ENCODE data around the gene KCNA2.

The KCNA2 gene

GRCh38 chr1:110561596-110561995 lies 44.6 kb downstream of the KCNA2 start:
- Histone ChIP-seq H3K27ac (no peak overlapping the region), H3K36me3 (no peaks in the 10 kb centered on the region), H3K27me3 (ENCODE audit: insufficient read depth, low read depth, severe bottlenecking) (no peaks in the 10 kb centered on the region), H3K4me3 (ENCODE audit: low read depth, low read length) (no peak overlapping the region), H3K9me3 (ENCODE audit: severe bottlenecking) (no peaks in the 10 kb centered on the region)
- no peak for DNase-seq
- TF ChIP-seq CTCF (IDR thresholded peaks at IDR 0.05; ENCODE audit: low read depth, low read length), result no peak

GRCh38 chr1:110559157-110559556 lies 47.0 kb downstream of the KCNA2 start:
- Histone ChIP-seq H3K9me3 (ENCODE audit: severe bottlenecking) (no peaks in the 10 kb centered on the region), H3K4me3 (ENCODE audit: low read depth, low read length) (no peak overlapping the region), H3K36me3 (no peaks in the 10 kb centered on the region), H3K27me3 (ENCODE audit: insufficient read depth, low read depth, severe bottlenecking) (no peaks in the 10 kb centered on the region), H3K27ac (no peak overlapping the region)
- no peak for TF ChIP-seq CTCF (IDR thresholded peaks at IDR 0.05; ENCODE audit: low read depth, low read length)
- DNase-seq, result no peak

GRCh38 chr1:110557481-110557880 lies 48.7 kb downstream of the KCNA2 start:
- H3K36me3 ChIP-seq, result no peaks in the 10 kb centered on the region
- no peaks in the 10 kb centered on the region for H3K27me3 ChIP-seq (ENCODE audit: insufficient read depth, low read depth, severe bottlenecking)
- no peaks in the 10 kb centered on the region for H3K9me3 ChIP-seq (ENCODE audit: severe bottlenecking)
- no peak overlapping the region for H3K4me3 ChIP-seq (ENCODE audit: low read depth, low read length)
- no peak overlapping the region for H3K27ac ChIP-seq
- TF ChIP-seq CTCF (IDR thresholded peaks at IDR 0.05; ENCODE audit: low read depth, low read length), result no peak
- DNase-seq, result no peak

- H3K9me3 ChIP-seq (ENCODE audit: severe bottlenecking), result no peaks in the 10 kb centered on the region
- no peak overlapping the region for H3K4me3 ChIP-seq (ENCODE audit: low read depth, low read length)
- no peak for TF ChIP-seq CTCF (IDR thresholded peaks at IDR 0.05; ENCODE audit: low read depth, low read length)
- H3K27me3 ChIP-seq (ENCODE audit: insufficient read depth, low read depth, severe bottlenecking), result no peaks in the 10 kb centered on the region
- no peak for DNase-seq
- no peaks in the 10 kb centered on the region for H3K36me3 ChIP-seq
- no peak overlapping the region for H3K27ac ChIP-seq
These were observed 49.7 kb downstream of the KCNA2 start for GRCh38 chr1:110556471-110556807.

GRCh38 chr1:110555807-110556470 lies 50.2 kb downstream of the KCNA2 start:
- Histone ChIP-seq H3K36me3 (no peaks in the 10 kb centered on the region), H3K27me3 (ENCODE audit: insufficient read depth, low read depth, severe bottlenecking) (no peaks in the 10 kb centered on the region), H3K9me3 (ENCODE audit: severe bottlenecking) (no peaks in the 10 kb centered on the region), H3K27ac (no peak overlapping the region), H3K4me3 (ENCODE audit: low read depth, low read length) (peak overlapping the region; percentile 20)
- peak; percentile 4 for DNase-seq
- no peak for TF ChIP-seq CTCF (IDR thresholded peaks at IDR 0.05; ENCODE audit: low read depth, low read length)

Data from WERI-Rb-1 (cell line).